HG03135 (cell line): ENCODE results near the gene DNAJC11.

Experiments
- ATAC-seq: cut with Tn5 transposase; IDR thresholded peaks from one replicate; pipeline ENCODE4 v1.9.1; 2021; ENCODE audit warnings: mild to moderate bottlenecking, moderate library complexity; ENCODE audit not compliant: unreplicated experiment

Gene DNAJC11

DNA sequence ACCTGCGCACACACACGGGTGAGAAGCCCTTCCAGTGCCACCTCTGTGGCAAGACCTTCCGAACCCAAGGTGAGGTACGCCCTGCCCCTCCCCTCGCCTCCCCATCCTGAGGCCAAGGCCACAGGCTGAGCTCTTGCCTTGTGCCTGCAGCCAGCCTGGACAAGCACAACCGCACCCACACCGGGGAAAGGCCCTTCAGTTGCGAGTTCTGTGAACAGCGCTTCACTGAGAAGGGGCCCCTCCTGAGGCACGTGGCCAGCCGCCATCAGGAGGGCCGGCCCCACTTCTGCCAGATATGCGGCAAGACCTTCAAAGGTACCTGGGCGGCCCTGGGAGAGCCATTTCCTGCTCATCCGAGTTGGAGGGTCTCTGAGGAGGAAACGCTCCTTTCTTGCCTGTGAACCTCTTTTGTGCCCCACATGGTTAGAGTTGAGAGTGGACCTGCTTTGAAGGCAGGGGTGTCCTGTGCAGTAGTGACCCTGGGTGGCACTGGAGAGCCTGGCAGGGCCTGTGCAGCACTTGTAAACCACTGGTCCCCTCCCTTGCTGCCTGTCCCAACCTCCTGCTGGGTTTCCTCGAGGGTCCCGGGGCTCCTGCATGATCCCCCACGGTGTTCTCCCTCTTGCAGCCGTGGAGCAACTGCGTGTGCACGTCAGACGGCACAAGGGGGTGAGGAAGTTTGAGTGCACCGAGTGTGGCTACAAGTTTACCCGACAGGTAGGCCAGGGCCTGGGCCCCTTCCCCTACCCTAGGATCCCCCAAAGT, 113.3 kb downstream of the DNAJC11 start:
- ATAC-seq, result no peak

GRCh38 chr1:6587261-6588005, 114.2 kb downstream of the DNAJC11 start:
- no peak for ATAC-seq

- no peak for ATAC-seq
Measured at GRCh38 chr1:6586404-6586816, 115.2 kb downstream of the DNAJC11 start.

- no peak for ATAC-seq
Measured at GRCh38 chr1:6585841-6586240, 115.8 kb downstream of the DNAJC11 start.

GRCh38 chr1:6585081-6585722, 116.4 kb downstream of the DNAJC11 start:
- ATAC-seq, result no peak
